GM18870 (cell line): ENCODE data around the gene MRPS26.
"Not testable (repeated sequence)": the region's sequence is repeated elsewhere in the genome, so short reads cannot be mapped to it uniquely, and the experiment has no call there.

Experiments
- ATAC-seq: cut with Tn5 transposase; IDR thresholded peaks from one replicate; pipeline ENCODE4 v1.9.1; 2021; ENCODE audit warnings: moderate library complexity; ENCODE audit not compliant: unreplicated experiment

MRPS26 gene

DNA sequence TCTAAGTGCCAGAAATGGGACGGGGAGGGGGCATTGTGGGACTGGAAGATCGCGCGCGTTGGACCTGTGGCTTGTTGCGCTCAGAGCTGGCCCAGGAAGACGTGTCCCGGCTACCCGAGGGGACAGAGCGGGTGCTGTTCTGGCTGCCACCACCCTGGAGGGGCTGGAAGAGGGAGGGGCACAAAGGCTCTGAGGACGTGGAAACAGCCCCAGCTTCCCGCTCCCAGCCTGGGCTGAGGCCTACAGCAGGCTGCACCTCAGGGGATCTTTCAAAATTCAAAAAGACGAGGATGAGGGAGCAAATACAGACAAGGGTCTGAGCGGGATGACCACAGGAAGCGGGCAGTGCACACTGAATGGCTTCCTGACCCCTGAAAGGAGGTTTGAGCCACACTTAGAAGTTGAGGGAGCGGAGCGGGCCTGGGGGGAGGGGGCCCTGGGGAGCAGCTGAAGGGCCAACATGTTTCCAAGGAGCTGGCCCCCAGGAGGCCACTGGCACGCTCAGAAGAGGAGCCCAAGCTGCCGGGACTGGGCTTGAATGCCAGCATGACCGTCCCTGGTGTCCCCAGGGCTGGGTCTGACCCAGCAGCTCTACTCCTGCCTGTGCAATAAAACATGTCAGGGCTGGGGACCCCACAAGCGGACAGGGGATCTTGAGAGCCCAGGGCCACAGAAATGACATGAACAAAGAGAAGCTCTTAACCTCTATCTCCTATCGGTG lies 26.8 kb downstream of the MRPS26 start:
- ATAC-seq: no peak

DNA sequence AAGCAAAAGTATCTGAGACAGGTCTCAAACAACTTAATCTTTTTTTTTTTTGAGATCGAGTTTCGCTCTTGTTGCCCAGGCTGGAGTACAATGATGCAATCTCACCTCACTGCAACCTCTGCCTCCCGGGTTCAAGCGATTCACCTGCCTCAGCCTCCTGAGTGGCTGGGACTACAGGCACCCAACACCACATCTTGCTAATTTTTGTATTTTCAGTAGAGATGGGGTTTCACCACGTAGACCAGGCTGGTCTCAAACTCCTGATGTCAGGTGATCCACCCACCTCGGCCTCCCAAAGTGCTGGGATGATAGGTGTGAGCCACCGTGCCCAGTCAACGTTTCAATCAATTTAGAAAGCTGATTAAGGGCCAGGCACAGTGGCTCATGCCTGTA lies 27.4 kb downstream of the MRPS26 start:
- not testable (repeated sequence) for ATAC-seq

DNA sequence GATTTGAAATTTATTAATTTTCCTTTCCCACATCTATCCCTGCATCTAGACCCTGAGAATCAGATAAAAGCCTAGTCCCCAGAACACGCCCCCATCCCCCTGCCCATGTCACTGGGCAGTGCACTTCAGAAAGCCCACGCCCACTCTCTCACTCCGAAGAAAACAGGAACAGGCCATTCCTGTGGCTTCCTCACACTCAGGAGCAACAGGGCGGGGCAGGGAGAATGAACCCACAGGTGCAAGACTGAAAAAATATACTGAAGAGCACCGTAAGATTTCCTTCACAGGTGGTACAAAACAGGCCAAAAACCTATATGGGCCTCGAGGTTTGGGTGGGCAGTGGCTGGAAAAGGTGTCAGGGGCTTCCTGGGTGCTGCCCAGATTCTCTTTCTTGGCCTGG lies 29.0 kb downstream of the MRPS26 start:
- ATAC-seq: no peak

DNA sequence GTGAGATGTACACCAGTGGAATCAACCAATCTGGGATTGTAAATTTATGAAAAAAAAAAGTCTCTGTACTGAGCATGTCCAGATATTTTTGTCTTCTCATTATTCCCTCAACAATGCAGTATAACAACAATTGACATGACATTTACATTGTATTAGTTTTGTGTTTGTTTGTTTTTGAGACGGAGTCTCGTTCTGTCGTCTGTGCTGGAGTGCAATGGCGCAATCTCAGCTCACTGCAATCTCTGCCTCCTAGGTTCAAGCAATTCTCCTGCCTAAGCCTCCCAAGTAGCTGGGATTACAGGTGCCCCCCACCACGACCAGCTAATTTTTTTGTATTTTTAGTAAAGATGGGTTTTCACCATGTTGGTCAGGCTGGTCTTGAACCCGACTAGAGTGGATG lies 29.5 kb downstream of the MRPS26 start:
- ATAC-seq: not testable (repeated sequence)

DNA sequence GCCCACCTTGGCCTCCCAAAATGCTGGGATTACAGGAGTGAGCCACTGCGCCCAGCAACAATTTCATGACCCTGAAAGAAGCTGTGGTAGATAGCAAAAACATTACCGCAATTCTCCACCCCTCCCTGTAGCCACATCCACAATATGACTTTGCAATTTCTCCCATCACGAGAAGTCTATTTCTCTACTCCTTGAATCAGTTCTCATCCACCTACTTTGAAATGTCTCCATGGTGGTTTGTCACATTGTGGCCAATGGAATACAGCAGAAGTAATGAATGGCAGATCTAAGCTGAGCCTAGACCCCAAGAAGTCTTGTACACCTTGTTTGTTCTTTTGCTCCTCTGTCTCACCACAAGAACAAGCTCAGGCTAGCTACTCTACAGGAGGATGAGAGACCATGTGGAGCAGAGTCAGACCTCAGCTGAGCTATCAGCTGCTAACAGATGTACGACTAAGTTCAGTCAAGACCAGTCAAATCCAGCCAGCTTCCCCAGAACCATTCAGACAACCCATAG lies 31.8 kb downstream of the MRPS26 start:
- ATAC-seq: no peak

DNA sequence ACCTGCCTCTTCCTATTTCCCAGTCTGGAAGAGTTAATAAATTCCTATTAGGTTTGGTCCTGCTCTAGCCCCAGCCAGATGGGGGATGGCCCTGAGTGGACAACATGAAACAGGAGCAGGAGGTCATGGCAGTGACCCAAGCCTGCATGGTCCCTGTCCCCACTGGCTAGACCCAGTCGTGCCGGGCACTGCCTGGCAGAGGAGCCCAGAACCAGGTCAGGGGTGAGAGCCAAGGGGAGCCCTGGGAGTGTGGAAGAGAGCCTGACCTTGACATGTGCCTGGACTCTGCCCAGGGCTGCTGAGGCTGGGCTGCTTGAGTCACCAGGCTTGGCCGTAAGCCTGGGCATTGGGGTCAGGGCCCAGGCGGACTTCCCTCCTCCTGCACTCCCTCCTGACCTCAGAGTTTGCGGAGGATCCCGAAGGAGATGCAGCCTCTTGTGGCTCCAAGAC lies 35.1 kb downstream of the MRPS26 start:
- no peak for ATAC-seq

DNA sequence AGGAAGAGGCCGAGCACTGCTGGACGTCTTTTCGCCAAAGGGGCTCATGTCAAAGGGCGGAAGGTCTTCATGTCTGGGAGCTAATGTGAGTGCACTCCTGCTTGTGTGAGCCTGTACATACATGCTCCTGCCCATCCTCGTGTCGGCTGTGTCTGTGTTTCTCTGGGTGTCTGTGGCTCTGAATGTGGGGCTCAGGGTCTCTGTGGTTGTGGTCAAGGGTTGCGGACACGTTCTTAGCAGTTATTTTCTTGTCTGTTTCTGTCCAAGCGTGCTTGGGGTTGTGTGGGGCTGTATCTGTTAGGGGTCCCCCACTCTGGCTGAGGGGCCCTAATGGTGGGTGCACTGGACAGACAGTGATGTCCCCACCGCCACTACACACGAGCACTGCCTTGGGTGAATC lies 35.8 kb downstream of the MRPS26 start:
- ATAC-seq: no peak

DNA sequence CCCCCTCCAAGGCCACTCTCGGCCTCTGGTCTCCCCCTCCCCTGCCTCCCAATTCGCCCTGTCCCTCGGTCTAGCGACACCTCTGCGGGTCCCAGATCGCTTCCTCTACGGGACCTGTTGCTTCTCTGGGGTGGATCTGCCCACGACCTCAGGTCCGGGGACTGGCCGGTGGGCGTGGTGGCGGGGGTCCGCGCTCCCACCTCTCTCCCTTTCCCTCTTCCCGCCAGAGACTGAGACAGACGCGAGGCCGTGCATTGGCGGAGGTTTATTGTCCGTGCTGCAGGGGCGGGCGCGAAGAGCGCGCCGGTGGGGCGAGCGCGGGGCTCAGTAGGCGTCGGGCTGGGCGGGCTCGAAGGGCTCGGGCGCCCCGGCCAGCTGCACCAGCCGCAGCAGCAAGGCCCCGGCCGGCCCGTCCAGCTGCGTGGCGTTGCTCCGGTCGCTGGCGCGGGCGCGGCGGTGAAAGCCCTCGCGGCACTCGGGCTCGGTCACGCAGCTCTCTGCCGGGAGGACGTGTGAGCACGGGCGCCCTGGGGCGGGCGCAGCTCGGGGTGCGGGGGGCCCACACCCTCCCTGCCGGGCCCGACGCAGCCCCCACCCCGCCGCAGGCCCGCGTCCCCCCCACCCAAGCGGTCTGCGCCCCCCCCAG lies 36.6 kb downstream of the MRPS26 start:
- ATAC-seq: no peak

DNA sequence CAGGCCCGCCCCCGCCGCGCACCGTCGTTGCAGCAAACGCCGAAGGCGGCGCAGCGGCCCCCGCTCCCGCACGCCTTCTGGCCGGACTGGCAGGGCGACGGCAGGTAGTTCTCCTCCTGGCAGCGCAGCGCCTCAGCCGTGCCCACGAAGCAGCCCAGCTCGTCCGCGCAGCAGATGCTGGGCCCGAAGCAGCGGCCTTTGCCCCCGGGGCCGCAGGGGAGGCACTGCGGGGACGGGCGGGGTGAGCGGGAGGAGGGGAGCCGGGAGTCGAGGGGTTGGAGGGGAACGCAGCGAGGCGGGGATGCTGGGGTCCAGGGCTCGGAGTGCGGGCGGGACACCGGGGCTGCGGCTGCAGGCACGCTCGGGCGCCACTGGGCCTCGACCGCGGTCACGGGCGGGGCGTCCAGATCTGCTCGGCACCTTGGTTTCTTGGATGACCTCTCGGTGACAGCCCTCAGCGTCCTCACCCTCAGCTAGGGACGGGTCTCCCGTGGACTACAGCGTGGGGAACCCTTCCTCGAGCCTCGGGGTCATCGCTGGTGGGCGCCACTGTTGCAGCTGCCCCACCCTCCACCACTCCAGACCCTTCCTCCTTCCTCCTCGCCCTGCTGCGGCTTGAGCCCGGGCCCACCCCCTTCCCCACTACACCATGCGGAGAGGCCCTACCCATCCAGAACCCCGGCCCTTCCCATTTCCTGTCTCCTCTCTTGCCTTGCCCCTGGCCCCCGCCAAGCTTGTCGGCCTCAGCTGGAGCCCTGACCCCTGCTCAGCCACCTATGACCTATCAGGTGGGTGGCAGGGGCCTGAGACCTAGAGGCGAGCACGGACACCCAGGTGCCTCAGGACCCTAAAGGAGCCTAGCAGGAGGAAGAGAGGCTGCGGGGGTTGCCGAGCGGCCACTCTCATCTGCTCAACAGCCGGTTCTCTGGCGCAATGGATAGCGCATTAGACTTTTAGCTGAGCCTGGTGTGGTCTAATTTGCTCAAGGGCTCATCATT lies 37.4 kb downstream of the MRPS26 start:
- no peak for ATAC-seq

DNA sequence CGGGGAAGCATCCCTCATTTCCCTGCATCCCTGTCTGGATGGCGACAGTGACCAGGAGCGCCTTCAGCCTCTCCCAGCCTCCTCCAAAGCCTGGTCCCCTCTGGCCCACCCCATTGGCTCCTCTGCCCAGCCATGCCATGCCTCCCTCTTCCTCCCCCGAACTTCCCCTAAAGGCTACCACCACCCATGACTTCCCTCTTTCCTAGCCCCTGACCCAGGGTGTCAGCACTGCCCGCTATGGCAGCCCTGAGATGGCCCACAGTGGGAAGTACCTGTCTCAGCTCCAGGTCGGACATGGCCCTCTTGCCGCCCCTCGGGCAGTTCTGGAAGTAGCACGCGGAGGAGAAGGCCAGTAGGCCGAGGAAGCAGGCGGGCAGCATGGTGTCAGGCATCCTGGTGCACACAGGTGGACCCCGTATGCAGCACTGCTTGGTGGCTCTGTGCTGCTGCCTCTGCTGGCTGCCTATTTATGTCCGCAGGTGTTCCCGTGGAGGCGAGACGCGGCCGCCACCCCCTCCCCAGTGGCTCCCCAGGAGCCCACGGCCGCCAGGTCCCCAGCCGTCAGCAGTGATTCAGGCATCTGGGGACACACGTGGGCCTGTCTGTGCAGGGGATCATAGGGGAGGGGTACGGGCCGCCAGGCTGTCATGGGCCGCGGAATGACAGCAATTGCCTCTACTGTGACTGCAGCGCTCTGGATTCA lies 38.6 kb downstream of the MRPS26 start, which contains the start of gene AVP:
TSS of gene AVP (minus strand) at position 442 of the 703 bp plus-strand sequence. CDS start at position 392, 50 bp downstream.
- no peak for ATAC-seq

DNA sequence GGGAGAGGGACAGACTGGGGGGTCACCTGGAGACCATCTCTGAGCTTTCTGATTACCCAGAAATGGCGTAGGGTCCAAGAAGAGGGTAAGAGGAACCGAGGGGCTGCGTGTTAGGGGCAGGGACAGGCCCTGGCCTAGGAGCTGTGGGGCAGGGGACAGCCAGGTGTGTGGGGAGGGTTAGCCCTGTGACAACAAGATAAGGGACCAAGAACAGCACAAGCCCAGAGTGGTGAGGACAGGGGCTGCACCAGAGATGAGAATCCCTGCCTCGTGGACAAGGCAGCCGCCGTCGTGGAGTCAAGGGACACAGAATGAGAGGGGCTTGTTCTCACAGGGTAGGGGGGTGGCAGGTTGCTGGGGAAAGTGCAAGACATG lies 39.1 kb downstream of the MRPS26 start:
- no peak for ATAC-seq

DNA sequence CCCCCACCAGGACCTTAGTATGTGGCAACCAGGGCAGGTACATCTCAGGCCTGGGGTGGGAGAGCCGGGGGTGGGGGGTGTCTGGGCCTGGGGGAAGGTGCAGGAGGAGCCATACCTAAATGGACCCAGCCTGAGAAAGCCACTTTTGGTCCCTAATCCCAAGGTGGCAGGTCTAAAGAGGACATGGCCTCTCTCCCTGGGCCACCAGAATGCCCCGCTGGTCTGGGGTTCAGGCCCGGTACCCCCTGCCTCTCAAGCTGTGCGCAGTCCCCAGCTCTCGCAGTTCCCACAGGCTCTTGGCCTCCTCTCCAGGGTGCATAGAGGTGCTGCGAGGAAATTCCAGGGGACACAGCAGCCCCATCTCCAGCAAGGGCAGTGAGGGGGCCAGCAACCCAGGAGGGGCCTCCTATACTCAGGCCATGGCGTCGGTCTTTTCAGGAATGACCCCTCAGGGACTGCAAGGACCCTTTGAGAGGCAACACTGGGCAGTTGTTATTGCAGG lies 39.8 kb downstream of the MRPS26 start:
- no peak for ATAC-seq

DNA sequence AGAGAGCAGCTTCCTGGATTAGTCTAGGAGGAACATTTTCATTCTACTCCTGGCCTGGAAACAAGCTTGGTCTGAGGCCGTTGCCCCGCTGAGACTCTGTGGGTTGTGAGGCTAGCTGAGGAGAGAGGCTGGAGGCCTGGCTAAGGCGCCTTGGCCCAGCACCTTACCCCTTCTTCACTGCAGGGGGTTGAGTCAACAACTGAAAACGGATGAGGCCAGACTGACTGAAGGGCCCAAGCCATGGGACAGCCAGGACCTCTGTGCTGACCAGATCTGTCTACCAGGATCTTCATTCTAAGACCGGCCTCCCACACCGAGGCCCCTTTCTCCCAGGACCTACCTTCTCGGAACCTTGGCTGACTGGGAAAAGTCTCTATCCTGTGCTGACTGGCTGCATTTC lies 42.2 kb downstream of the MRPS26 start:
- ATAC-seq: no peak

DNA sequence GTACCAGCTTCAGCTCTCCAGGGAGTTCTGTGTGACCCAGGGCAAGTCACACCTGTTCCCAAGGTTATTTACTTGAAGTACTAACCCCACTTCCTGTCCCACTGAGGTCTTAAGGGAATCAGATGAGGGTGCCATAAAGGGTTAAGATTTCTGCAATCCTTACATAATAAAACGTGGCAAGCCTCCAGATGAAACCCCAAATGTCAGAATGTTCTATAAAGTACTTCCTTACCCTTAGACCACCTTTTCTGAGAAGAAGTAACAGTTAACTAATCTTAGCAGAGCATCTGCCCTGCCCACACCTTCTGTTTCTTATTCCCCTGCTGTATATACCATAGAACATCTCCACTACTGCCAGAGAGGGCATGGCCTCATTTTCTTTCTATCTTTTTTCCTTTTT lies 44.7 kb downstream of the MRPS26 start:
- ATAC-seq: no peak

DNA sequence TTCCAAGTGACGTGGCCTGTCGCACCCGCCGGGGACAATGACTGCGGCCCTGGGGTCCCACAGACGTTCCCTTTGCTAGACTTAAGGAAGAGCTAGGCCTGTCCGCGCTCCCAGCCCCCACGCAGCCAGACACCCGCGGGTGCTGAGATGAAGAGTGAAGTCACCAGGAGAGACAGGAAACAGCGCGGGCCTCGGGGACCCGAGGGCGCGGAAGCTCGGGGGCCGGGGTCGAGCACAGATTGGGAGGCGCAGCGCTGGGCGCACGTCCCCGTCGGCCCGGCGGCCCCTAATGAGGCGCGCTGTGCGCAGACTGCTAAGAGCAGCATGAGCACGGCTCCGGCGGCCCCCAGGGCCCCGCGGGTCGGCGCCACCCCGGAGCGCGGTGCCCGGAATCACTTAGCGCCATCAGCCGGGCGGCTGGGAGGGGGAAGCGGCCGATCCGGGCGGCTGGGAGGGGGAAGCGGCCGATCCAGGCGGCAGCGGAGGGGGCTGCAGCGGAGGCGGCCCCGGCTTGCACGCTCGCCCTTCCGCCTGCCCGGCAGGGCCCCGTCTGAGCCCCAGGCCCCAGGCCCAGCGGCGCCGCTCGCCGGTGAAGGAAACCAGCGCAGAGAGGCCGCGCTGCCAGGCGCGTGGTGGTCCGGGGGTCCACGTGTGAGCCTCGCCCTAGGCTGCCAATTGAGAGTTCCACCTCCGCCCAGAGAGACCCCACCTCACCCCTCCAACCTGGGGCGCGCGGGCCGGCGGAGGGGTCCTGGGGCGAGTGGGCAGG lies 46.9 kb downstream of the MRPS26 start:
- no peak for ATAC-seq

DNA sequence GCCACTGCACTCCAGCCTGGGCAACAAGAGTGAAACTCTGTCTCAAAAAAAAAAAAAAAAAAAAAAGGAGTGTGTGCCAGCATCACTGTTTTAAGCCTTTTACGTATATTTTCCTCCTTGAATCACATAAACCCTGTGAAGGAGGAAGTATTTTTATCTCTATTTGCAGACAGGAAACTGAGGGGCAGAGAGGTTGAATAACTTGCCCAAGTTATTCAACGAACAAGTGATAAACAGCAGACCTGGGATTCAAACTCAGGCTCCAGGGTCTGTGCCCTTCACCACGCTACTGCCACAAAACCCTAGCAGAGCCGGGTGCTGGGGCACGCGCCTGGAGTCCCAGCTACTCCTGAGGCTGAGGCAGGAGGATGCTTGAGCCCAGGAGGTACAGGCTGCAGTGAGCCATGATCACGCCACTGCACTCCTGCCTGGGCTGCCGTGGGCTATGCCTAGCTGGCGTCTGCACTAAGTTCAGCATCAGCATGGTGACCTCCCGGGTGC lies 48.1 kb downstream of the MRPS26 start:
- no peak for ATAC-seq

DNA sequence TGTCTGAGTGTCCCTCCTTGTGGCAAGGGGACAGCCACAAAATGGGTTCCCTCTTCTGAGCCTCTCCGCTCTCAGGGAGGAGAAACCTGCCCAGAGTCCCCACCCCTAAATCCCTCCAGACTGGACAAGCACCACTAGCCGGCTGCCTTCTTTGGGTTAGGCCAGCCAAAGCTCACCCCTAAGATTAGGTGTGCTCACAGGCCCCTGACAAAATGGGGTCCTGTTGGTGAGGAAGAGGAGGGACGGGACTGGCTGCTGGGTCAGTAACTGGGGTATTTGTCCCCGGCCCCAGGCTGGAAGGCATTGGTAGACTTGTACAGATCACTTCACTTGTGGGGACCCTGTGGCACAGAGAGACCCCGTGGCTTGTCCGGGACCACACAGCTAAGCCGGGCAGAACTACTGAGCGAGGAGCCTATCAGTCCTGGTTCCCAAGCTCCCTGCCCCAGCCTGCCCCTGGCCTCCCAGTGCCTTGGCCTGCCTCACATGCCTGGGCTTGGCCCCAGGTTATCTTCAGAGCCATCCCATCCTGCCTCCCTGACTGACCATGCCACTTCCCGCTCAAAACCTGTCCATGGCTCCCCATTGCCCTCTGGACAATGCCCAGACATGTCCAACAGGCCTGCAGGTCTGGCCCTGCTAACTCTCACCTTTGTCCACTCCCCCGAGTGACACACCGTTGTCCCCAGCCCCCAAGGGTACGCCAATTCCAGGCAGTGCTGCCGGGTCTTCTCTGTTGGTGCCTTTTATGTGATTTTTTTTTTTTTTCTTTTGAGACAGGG lies 49.2 kb downstream of the MRPS26 start:
- no peak for ATAC-seq
